ENCODE measurements around the gene TAX1BP1. TPM values are rescaled to one million over a fixed set of nuclear protein-coding genes. Genes with fewer than 3 reads are reported as not detected.

The TAX1BP1 gene
- total RNA-seq, 1 donor from 2014 or later = 184 TPM

GRCh38 chr7:27834179-27834921 is 94.4 kb downstream of the TAX1BP1 start:
- H3K36me3 ChIP-seq = peaks cover 17% of the 10 kb centered on the region
- DNase-seq = peak; percentile 32
- no peaks in the 10 kb centered on the region for H3K27me3 ChIP-seq (ENCODE audit: low read depth)
- TF ChIP-seq CTCF (IDR thresholded peaks at IDR 0.05; ENCODE audit: borderline replicate concordance) = no peak
- intact Hi-C loops (cut with micrococcal nuclease) = no loop called here
- no peaks in the 10 kb centered on the region for H3K9me3 ChIP-seq (replicated peaks)
- H3K4me3 ChIP-seq = no peak overlapping the region
- H3K27ac ChIP-seq (replicated peaks) = peak overlapping the region; percentile 86
- H3K4me1 ChIP-seq = peaks cover 25% of the 10 kb centered on the region

- Histone ChIP-seq H3K27me3 (ENCODE audit: low read depth) (no peaks in the 10 kb centered on the region), H3K4me1 (peaks cover 25% of the 10 kb centered on the region), H3K4me3 (no peak overlapping the region), H3K36me3 (peaks cover 24% of the 10 kb centered on the region), H3K27ac (replicated peaks) (peak overlapping the region; percentile 86), H3K9me3 (replicated peaks) (no peaks in the 10 kb centered on the region)
- no peak for TF ChIP-seq CTCF (IDR thresholded peaks at IDR 0.05; ENCODE audit: borderline replicate concordance)
- intact Hi-C loops (cut with micrococcal nuclease) = no loop called here
- DNase-seq = no peak
Measured at GRCh38 chr7:27835376-27835775, 95.4 kb downstream of the TAX1BP1 start.

GRCh38 chr7:27836536-27836935 is 96.6 kb downstream of the TAX1BP1 start:
- DNase-seq = no peak
- H3K9me3 ChIP-seq (replicated peaks) = no peaks in the 10 kb centered on the region
- peaks cover 25% of the 10 kb centered on the region for H3K4me1 ChIP-seq
- TF ChIP-seq CTCF (IDR thresholded peaks at IDR 0.05; ENCODE audit: borderline replicate concordance) = no peak
- no peak overlapping the region for H3K4me3 ChIP-seq
- H3K27ac ChIP-seq (replicated peaks) = peak overlapping the region; percentile 86
- peaks cover 29% of the 10 kb centered on the region for H3K36me3 ChIP-seq
- intact Hi-C loops (cut with micrococcal nuclease) = no loop called here
- no peaks in the 10 kb centered on the region for H3K27me3 ChIP-seq (ENCODE audit: low read depth)

- peaks cover 16% of the 10 kb centered on the region for H3K4me1 ChIP-seq
- H3K27me3 ChIP-seq (ENCODE audit: low read depth) = no peaks in the 10 kb centered on the region
- TF ChIP-seq CTCF (IDR thresholded peaks at IDR 0.05; ENCODE audit: borderline replicate concordance) = no peak
- H3K4me3 ChIP-seq = no peak overlapping the region
- H3K36me3 ChIP-seq = peaks cover 14% of the 10 kb centered on the region
- DNase-seq = no peak
- H3K27ac ChIP-seq (replicated peaks) = no peak overlapping the region
- no peaks in the 10 kb centered on the region for H3K9me3 ChIP-seq (replicated peaks)
- intact Hi-C loops (cut with micrococcal nuclease) = no loop called here
Measured at GRCh38 chr7:27839099-27839498, 99.1 kb downstream of the TAX1BP1 start.

- peaks cover 14% of the 10 kb centered on the region for H3K36me3 ChIP-seq
- no peaks in the 10 kb centered on the region for H3K9me3 ChIP-seq (replicated peaks)
- intact Hi-C loops (cut with micrococcal nuclease) = no loop called here
- no peak overlapping the region for H3K27ac ChIP-seq (replicated peaks)
- no peak for TF ChIP-seq CTCF (IDR thresholded peaks at IDR 0.05; ENCODE audit: borderline replicate concordance)
- H3K4me1 ChIP-seq = peaks cover 5% of the 10 kb centered on the region
- no peak overlapping the region for H3K4me3 ChIP-seq
- no peaks in the 10 kb centered on the region for H3K27me3 ChIP-seq (ENCODE audit: low read depth)
- DNase-seq = no peak
Measured at GRCh38 chr7:27840313-27840712, 100.4 kb downstream of the TAX1BP1 start.
